Pancreas (tissue), 10 donors: ENCODE measurements around the gene DGKI. TPM values are rescaled to one million over a fixed set of nuclear protein-coding genes. Genes with fewer than 3 reads are reported as not detected.

Source experiments
- ATAC-seq, 4 donors: fragments of 200-7000 bp; cut with Tn5 transposase; one replicate each; pipeline versions ENCODE4 v1.8.0 to v1.9.1; 2020; ENCODE audit warnings: mild to moderate bottlenecking in 4 of 4, moderate library complexity in 4 of 4
- DNase-seq, 6 donors: peaks; one replicate each; pipeline ENCODE4 v3.0.0-alpha.2; 2020
- FAIRE-seq: peaks from 2 replicates; lab custom pipeline; 2012; peaks lifted over from hg19 to GRCh38; lab: Jason Lieb, UNC
- H3K27ac ChIP-seq, 4 donors: fragments of 200-600 bp; sonication (generic); 1 replicate in 3 of 4; 2 replicates in 1 of 4; pipeline versions ENCODE4 v1.5.0 to v1.8.0; 2020
- H3K27me3 ChIP-seq, 4 donors: fragments of 200-600 bp; one replicate each; pipeline ENCODE4 v1.8.0; 2021
- H3K36me3 ChIP-seq, 3 donors: fragments of 200-600 bp; sonication (generic) in 1 of 3; one replicate each; pipeline versions ENCODE4 v1.5.0 to v1.8.0; 2020 to 2021
- H3K4me1 ChIP-seq, 3 donors: fragments of 200-600 bp; one replicate each; pipeline ENCODE4 v1.8.0; 2021
- H3K4me3 ChIP-seq, 4 donors: fragments of 200-600 bp; sonication (generic) in 2 of 4; one replicate each; pipeline versions ENCODE4 v1.5.0 to v1.8.0; 2020 to 2021
- H3K9me3 ChIP-seq, 4 donors: fragments of 200-600 bp; one replicate each; pipeline ENCODE4 v1.8.0; 2021
- CTCF ChIP-seq, 4 donors: fragments of 200-600 bp; sonication (generic) in 3 of 4; IDR thresholded peaks; one replicate each; pipeline versions ENCODE4 v1.5.0 to v1.8.0; 2021; ENCODE audit warnings: antibody characterized with exemption in 4 of 4
- WGBS, 2 donors: extraction: QIAGEN DNeasy Blood & Tissue Kit; methylation state at CpG; one replicate each; pipeline ENCODE4 v1.1.7; 2013; 5-methylcytosine and 5-hydroxymethylcytosine counted together
- intact Hi-C, 3 donors: fragments of 100-400 bp; cut with DNase I; formaldehyde crosslinking; loops; one replicate each; pipeline versions ENCODE4 v1.11.1 to v1.14.2; 2022
- polyA plus RNA-seq, 2 donors: library from polyadenylated mRNA; stranded (reverse); fragments of 200-250 nt; gene quantifications; one replicate each; pipeline ENCODE4 v1.2.3, GENCODE V29; 2013
- total RNA-seq, 6 donors: library from RNA; stranded (reverse); fragmentation: NEBNext Ultra II Directional in 4 of 6; extraction: Animal tissue kit (Norgen Biotek cat#: 25700) in 4 of 6; gene quantifications; one replicate each; pipeline versions ENCODE4 v1.2.1 to v1.2.4, GENCODE V29; 2021 to 2023
- donor health status: healthy with polysubstance abuse.
- donor health status: DM: no; HTN: no; CAD: no; lungs with moderate emphysema.
- donor health status: DM: no; HTN: no; CAD: no.
- donor health status: control.
- donor health status: control.
- donor health status: Bipolar disorder and iron deficiency.
- donor health status: DM: yes; HTN: yes; CAD: no.
- donor health status: DM: no; HTN: no; CAD: no.
- donor health status: DM: no; HTN: no; CAD: no.
- donor health status: DM: yes; HTN: yes; CAD: no.

DGKI gene
- total and polyA plus RNA-seq, 8 donors: 0.04 to 0.81 (median 0.15) TPM

- 57 to 70% methylated on average over 2 of the region's 2 CpGs for WGBS, 2 donors
- FAIRE-seq (no peak), DNase-seq (no peak), ATAC-seq (no peak)
- Histone ChIP-seq H3K4me3 (no peak overlapping the region), H3K9me3 (no peaks in the 10 kb centered on the region), H3K36me3 (no peaks in the 10 kb centered on the region), H3K27me3 (peaks cover 0 to 6% (median 0%) of the 10 kb centered on the region in 4 donors), H3K27ac (no peak overlapping the region), H3K4me1 (no peaks in the 10 kb centered on the region)
- no peak for TF ChIP-seq CTCF (IDR thresholded peaks at IDR 0.05)
- intact Hi-C loops: no loop called here
Observed at GRCh38 chr7:137611606-137612005, 235.2 kb downstream of the DGKI start.

- Histone ChIP-seq H3K36me3 (no peaks in the 10 kb centered on the region), H3K4me3 (no peak overlapping the region), H3K4me1 (no peaks in the 10 kb centered on the region), H3K27ac (no peak overlapping the region), H3K9me3 (no peaks in the 10 kb centered on the region), H3K27me3 (peaks cover 0 to 6% (median 2%) of the 10 kb centered on the region in 4 donors)
- 73 to 80% methylated on average over 6 of the region's 6 CpGs for WGBS, 2 donors
- FAIRE-seq: no peak
- no peak for TF ChIP-seq CTCF (IDR thresholded peaks at IDR 0.05)
- intact Hi-C loops: no loop called here
- ATAC-seq: no peak
- DNase-seq: no peak
Observed at GRCh38 chr7:137609500-137609899, 237.3 kb downstream of the DGKI start.

GRCh38 chr7:137606061-137606674, 240.6 kb downstream of the DGKI start:
- H3K4me3 ChIP-seq: no peak overlapping the region
- no peaks in the 10 kb centered on the region for H3K4me1 ChIP-seq
- H3K27me3 ChIP-seq: peaks cover 0 to 4% (median 0%) of the 10 kb centered on the region in 4 donors
- DNase-seq: no peak
- FAIRE-seq: peak; percentile 86
- TF ChIP-seq CTCF (IDR thresholded peaks at IDR 0.05): peak in 2 of 4 donors; percentile 16 to 49
- intact Hi-C loops: no loop called here
- H3K9me3 ChIP-seq: no peaks in the 10 kb centered on the region
- H3K27ac ChIP-seq: no peak overlapping the region
- peak in 1 of 4 donors; percentile 43 for ATAC-seq
- WGBS, 2 donors: 43 to 50% methylated on average over 5 of the region's 5 CpGs
- H3K36me3 ChIP-seq: no peaks in the 10 kb centered on the region

- FAIRE-seq: no peak
- TF ChIP-seq CTCF (IDR thresholded peaks at IDR 0.05): no peak
- Histone ChIP-seq H3K36me3 (no peaks in the 10 kb centered on the region), H3K4me1 (no peaks in the 10 kb centered on the region), H3K27me3 (peaks cover 0 to 4% (median 0%) of the 10 kb centered on the region in 4 donors), H3K9me3 (no peaks in the 10 kb centered on the region), H3K27ac (no peak overlapping the region), H3K4me3 (no peak overlapping the region)
- 15 to 17% methylated on average over 2 of the region's 2 CpGs for WGBS, 2 donors
- DNase-seq: no peak
- ATAC-seq: no peak
- intact Hi-C loops: no loop called here
Observed at GRCh38 chr7:137603043-137603442, 243.7 kb downstream of the DGKI start.

- H3K27ac ChIP-seq: no peak overlapping the region
- DNase-seq: no peak
- peaks cover 0 to 4% (median 0%) of the 10 kb centered on the region in 4 donors for H3K27me3 ChIP-seq
- FAIRE-seq: no peak
- 60 to 65% methylated on average over 6 of the region's 6 CpGs for WGBS, 2 donors
- no peaks in the 10 kb centered on the region for H3K36me3 ChIP-seq
- no peaks in the 10 kb centered on the region for H3K4me1 ChIP-seq
- no peak for ATAC-seq
- intact Hi-C loops: no loop called here
- no peak overlapping the region for H3K4me3 ChIP-seq
- no peak for TF ChIP-seq CTCF (IDR thresholded peaks at IDR 0.05)
- H3K9me3 ChIP-seq: no peaks in the 10 kb centered on the region
Observed at GRCh38 chr7:137601642-137602041, 245.1 kb downstream of the DGKI start.
